ENCODE data around the gene GNAO1. TPM values are rescaled to one million over a fixed set of nuclear protein-coding genes. Genes with fewer than 3 reads are reported as not detected.

GNAO1 gene
- total and polyA plus RNA-seq, 9 of the 15 experiments (the other 6 are each of a cell fraction or from before 2014, with no cell fraction given): 0.07 to 0.42 (median 0.08) TPM; not detected in 5

DNA sequence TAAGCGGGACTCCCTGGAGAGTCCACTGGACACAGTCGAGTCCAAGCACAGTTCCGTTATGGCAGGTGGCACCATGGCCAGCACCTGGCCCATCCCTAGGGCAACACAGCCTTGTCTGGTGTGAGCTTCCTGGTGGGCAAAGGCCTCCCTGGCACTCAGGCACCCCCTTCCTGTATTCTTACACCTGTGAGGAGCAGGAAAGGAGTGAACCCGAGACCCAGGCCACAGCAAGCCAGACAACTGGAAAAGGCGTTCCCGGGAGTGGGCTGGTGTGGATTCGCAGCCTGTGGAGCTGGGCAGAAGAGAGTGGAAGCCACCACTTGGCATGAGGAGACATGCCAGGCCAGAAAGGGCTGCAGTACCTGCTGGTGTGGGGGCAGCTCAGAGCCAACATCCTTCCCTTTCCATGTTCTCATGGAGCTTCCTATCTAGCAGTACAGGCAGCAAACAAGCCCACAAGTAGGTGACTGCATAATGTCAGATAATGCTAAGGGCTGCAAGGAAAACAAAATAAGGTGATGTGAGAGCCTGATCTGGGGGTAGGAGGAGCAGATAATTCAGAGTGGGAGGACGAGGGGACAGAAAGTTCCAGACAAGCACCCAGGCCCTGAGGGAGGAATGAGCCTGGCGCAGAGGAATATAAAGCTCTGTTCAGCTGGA lies 87.0 kb downstream of the GNAO1 start:
- H4K20me1 ChIP-seq (replicated peaks; ENCODE audit: control insufficient read depth, insufficient read depth, low read length): no peaks in the 10 kb centered on the region
- H3K4me2 ChIP-seq (ENCODE audit: insufficient read depth, low read length): peak overlapping the region; percentile 53; the same call in 1 of the 2 replicates
- ChIA-PET POLR2A (interaction anchor here (0.6 to 1.8 kb wide), 6 partner anchors 13 to 979 kb away, joined by 3 to 6 read pairs (median 3); no protein-coding TSS in a partner anchor), CTCF (ENCODE audit: low intra/inter-chr PET ratio) (no interaction called here)
- intact Hi-C loops (cut with micrococcal nuclease) (no loop called here), in situ Hi-C loops (cut with MboI) (no loop called here)
- no peak overlapping the region for H3K4me3 ChIP-seq
- 42% methylated on average over 9 of the region's 9 CpGs for WGBS (ENCODE audit: insufficient coverage, low coverage, missing lambda C conversion rate)
- no peaks in the 10 kb centered on the region for H3K79me2 ChIP-seq (ENCODE audit: control insufficient read depth, insufficient read depth, low read length)
- H3K9me3 ChIP-seq (replicated peaks; ENCODE audit: control insufficient read depth, insufficient read depth, low read depth, low read length): 0 out of 2 replicates have a peak, but pooled peaks cover 2% of the 10 kb centered on the region
- H2AFZ ChIP-seq (ENCODE audit: low read depth, low read length): no peak overlapping the region
- no peaks in the 10 kb centered on the region for H3K27me3 ChIP-seq (ENCODE audit: control insufficient read depth in 2 of 2, insufficient read depth in 2 of 2, low read length in 2 of 2)
- H3K4me1 ChIP-seq (replicated peaks in 1 of 2; ENCODE audit: control insufficient read depth in 2 of 2, insufficient read depth in 2 of 2, low read length in 2 of 2): peaks cover 15 to 34% of the 10 kb centered on the region in 2 experiments
- no TSS peak for BruUV-seq (replicated peaks)
- H3K9me1 ChIP-seq (ENCODE audit: control insufficient read depth, insufficient read depth, low read length): no peaks in the 10 kb centered on the region
- DNase-seq (ENCODE audit: extremely low read depth in 1 of 4, low spot score in 3 of 4) (peak; percentile 42 to 76 (median 59)), ATAC-seq (peak; percentile 75), FAIRE-seq (peak; percentile 89)
- H3K9ac ChIP-seq (ENCODE audit: insufficient read depth in 1 of 2, low read depth in 2 of 2, low read length in 2 of 2): peak overlapping the region; percentile 10 to 24; a peak in 3 of 4 replicates
- H3K36me3 ChIP-seq (ENCODE audit: control insufficient read depth, insufficient read depth, low read length): no peaks in the 10 kb centered on the region
- H3K27ac ChIP-seq (ENCODE audit: extremely low read depth, low read depth, low read length): peak overlapping the region; percentile 1; the same call in 1 of the 3 replicates
- no peak for TF ChIP-seq ELF1 (tag; IDR thresholded peaks at IDR 0.05)
- no peak for TF ChIP-seq ZNF586 (CRISPR knock-in tag; conservative IDR thresholded peaks at IDR 0.05)
- no peak for TF ChIP-seq ZFX (CRISPR knock-in tag; IDR thresholded peaks at IDR 0.05)
- TF ChIP-seq, protein P1, sequence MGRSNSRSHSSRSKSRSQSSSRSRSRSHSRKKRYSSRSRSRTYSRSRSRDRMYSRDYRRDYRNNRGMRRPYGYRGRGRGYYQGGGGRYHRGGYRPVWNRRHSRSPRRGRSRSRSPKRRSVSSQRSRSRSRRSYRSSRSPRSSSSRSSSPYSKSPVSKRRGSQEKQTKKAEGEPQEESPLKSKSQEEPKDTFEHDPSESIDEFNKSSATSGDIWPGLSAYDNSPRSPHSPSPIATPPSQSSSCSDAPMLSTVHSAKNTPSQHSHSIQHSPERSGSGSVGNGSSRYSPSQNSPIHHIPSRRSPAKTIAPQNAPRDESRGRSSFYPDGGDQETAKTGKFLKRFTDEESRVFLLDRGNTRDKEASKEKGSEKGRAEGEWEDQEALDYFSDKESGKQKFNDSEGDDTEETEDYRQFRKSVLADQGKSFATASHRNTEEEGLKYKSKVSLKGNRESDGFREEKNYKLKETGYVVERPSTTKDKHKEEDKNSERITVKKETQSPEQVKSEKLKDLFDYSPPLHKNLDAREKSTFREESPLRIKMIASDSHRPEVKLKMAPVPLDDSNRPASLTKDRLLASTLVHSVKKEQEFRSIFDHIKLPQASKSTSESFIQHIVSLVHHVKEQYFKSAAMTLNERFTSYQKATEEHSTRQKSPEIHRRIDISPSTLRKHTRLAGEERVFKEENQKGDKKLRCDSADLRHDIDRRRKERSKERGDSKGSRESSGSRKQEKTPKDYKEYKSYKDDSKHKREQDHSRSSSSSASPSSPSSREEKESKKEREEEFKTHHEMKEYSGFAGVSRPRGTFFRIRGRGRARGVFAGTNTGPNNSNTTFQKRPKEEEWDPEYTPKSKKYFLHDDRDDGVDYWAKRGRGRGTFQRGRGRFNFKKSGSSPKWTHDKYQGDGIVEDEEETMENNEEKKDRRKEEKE (IDR thresholded peaks at IDR 0.05; ENCODE audit: borderline replicate concordance in 1 of 2, control insufficient read depth in 1 of 2, low read depth in 2 of 2, low read length in 1 of 2): no peak
- no peak for TF ChIP-seq DACH1 (IDR thresholded peaks at IDR 0.05; ENCODE audit: partially characterized antibody)
- TF ChIP-seq, protein P2, sequence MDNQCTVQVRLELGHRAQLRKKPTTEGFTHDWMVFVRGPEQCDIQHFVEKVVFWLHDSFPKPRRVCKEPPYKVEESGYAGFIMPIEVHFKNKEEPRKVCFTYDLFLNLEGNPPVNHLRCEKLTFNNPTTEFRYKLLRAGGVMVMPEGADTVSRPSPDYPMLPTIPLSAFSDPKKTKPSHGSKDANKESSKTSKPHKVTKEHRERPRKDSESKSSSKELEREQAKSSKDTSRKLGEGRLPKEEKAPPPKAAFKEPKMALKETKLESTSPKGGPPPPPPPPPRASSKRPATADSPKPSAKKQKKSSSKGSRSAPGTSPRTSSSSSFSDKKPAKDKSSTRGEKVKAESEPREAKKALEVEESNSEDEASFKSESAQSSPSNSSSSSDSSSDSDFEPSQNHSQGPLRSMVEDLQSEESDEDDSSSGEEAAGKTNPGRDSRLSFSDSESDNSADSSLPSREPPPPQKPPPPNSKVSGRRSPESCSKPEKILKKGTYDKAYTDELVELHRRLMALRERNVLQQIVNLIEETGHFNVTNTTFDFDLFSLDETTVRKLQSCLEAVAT (IDR thresholded peaks at IDR 0.05): peak in 1 of 2 experiments; percentile 72; a peak in 2 of 4 replicates
- peak; percentile 35; the same call in 1 of the 2 replicates for TF ChIP-seq CREB1 (IDR thresholded peaks at IDR 0.05)
- no peak for TF ChIP-seq CREB1 (CRISPR knock-in tag; IDR thresholded peaks at IDR 0.05)
- no peak for TF ChIP-seq SMAD3 (CRISPR knock-in tag; conservative IDR thresholded peaks at IDR 0.05)
- TF ChIP-seq BRCA1 (IDR thresholded peaks at IDR 0.05): no peak
- TF ChIP-seq BRCA1 (CRISPR knock-in tag; IDR thresholded peaks at IDR 0.05): no peak
- no peak for TF ChIP-seq PURB (CRISPR knock-in tag; IDR thresholded peaks at IDR 0.05; ENCODE audit: low read depth)
- TF ChIP-seq POLR3G (IDR thresholded peaks at IDR 0.05; ENCODE audit: extremely low read depth, insufficient read length, insufficient replicate concordance): no peak
- peak; percentile 93 for TF ChIP-seq ZNF263 (CRISPR knock-in tag; IDR thresholded peaks at IDR 0.05; ENCODE audit: borderline replicate concordance)
- TF ChIP-seq SUPT5H (IDR thresholded peaks at IDR 0.05): no peak
- no peak for TF ChIP-seq ZNF445 (CRISPR knock-in tag; IDR thresholded peaks at IDR 0.05; ENCODE audit: low read depth)
- TF ChIP-seq NFXL1 (CRISPR knock-in tag; IDR thresholded peaks at IDR 0.05): no peak
